HepG2 (cell line): ENCODE data around the gene ADAM8.

Source experiments
- AGO1 ChIP-seq: fragments of 200-400 bp; formaldehyde crosslinking; IDR thresholded peaks from 2 replicates; pipeline ENCODE4 v1.6.1; 2017; ENCODE audit warnings: mild to moderate bottlenecking, low read depth, low read length, moderate library complexity; ENCODE audit not compliant: poor library complexity, severe bottlenecking
- NFYB ChIP-seq: sonication (generic); formaldehyde crosslinking; IDR thresholded peaks from 2 replicates; pipeline ENCODE4 v1.4.0; 2020; ENCODE audit warnings: missing genetic modification reagents

- TF ChIP-seq NFYB (CRISPR knock-in tag) (no peak), AGO1 (no peak)
Measured at GRCh38 chr10:133242611-133243356, 33.9 kb downstream of the ADAM8 start.
